Vagina (tissue), 2 donors: ENCODE measurements around the gene ATP5F1A. TPM values are rescaled to one million over a fixed set of nuclear protein-coding genes. Genes with fewer than 3 reads are reported as not detected.

Experiments used
- DNase-seq, 2 donors: peaks; one replicate each; pipeline ENCODE4 v3.0.0-alpha.2; 2017; ENCODE audit errors: extremely low spot score in 2 of 2
- H3K27ac ChIP-seq: fragments of 200-600 bp; sonication (generic); one replicate; pipeline ENCODE4 v1.5.1; 2019
- H3K27me3 ChIP-seq: fragments of 200-600 bp; sonication (generic); one replicate; pipeline ENCODE4 v1.5.1; 2019
- H3K36me3 ChIP-seq, 2 donors: fragments of 200-600 bp; sonication (generic); one replicate each; pipeline ENCODE4 v1.5.1; 2017 to 2019
- H3K4me1 ChIP-seq: fragments of 200-600 bp; sonication (generic); one replicate; pipeline ENCODE4 v1.5.1; 2019
- H3K4me3 ChIP-seq, 2 donors: fragments of 200-600 bp; sonication (generic); 1 replicate in 1 of 2; 2 replicates in 1 of 2; pipeline ENCODE4 v1.5.1; 2016 to 2019
- H3K9me3 ChIP-seq: fragments of 200-600 bp; sonication (generic); one replicate; pipeline ENCODE4 v1.5.1; 2019
- CTCF ChIP-seq, 3 experiments: fragments of 450-650 bp in 2 of 3; fragments of 200-600 bp in 1 of 3; sonication (generic) in 1 of 3; IDR thresholded peaks; one replicate each; pipeline ENCODE4 v1.5.1; 2017 to 2019; ENCODE audit warnings: antibody characterized with exemption in 3 of 3, mild to moderate bottlenecking in 2 of 3, moderate library complexity in 2 of 3
- POLR2A ChIP-seq, 2 donors: fragments of 450-650 bp; IDR thresholded peaks; one replicate each; pipeline ENCODE4 v1.6.1; 2017; ENCODE audit warnings: antibody characterized with exemption in 2 of 2, mild to moderate bottlenecking in 2 of 2, moderate library complexity in 2 of 2
- POLR2AphosphoS5 ChIP-seq, 2 donors: sonication (generic); formaldehyde crosslinking; IDR thresholded peaks; one replicate each; pipeline ENCODE4 v1.9.0; 2017; ENCODE audit warnings: antibody characterized with exemption in 2 of 2, mild to moderate bottlenecking in 2 of 2, low read depth in 1 of 2; ENCODE audit not compliant: insufficient read depth in 1 of 2
- intact Hi-C: fragments of 100-400 bp; cut with DNase I; formaldehyde crosslinking; loops from one replicate; pipeline ENCODE4 v1.15.1; 2023
- small RNA-seq: library from RNA; depleted of rRNA; stranded (forward); fragments of <200 nt; gene quantifications from one replicate; pipeline ENCODE3, GENCODE V24; 2016
- total RNA-seq: library from RNA; depleted of rRNA; stranded (reverse); fragments of >200 nt; gene quantifications from one replicate; pipeline ENCODE4 v1.2.3, GENCODE V29; 2016

Gene ATP5F1A
- total RNA-seq, 1 donor from 2014 or later: 247 TPM

- no peak overlapping the region for H3K4me3 ChIP-seq
Measured at GRCh38 chr18:46034230-46034629, 63.9 kb downstream of the ATP5F1A start.

GRCh38 chr18:46031741-46032140 lies 66.4 kb downstream of the ATP5F1A start:
- Histone ChIP-seq H3K27me3 (no peaks in the 10 kb centered on the region), H3K27ac (no peak overlapping the region), H3K4me3 (no peak overlapping the region), H3K4me1 (no peaks in the 10 kb centered on the region), H3K36me3 (no peaks in the 10 kb centered on the region), H3K9me3 (no peaks in the 10 kb centered on the region)
- DNase-seq: no peak
- intact Hi-C loops: no loop called here
- no peak for TF ChIP-seq CTCF (IDR thresholded peaks at IDR 0.05)
- no peak for TF ChIP-seq POLR2AphosphoS5 (IDR thresholded peaks at IDR 0.05; ENCODE audit: insufficient read depth in 1 of 2, low read depth in 1 of 2)
- TF ChIP-seq POLR2A (IDR thresholded peaks at IDR 0.05): no peak

More at GRCh38 chr18:46034230-46034629, 63.9 kb downstream of the ATP5F1A start:
- H3K4me1 ChIP-seq: no peaks in the 10 kb centered on the region
- no peak for TF ChIP-seq CTCF (IDR thresholded peaks at IDR 0.05)
- no peaks in the 10 kb centered on the region for H3K9me3 ChIP-seq
- no peaks in the 10 kb centered on the region for H3K36me3 ChIP-seq
- H3K27me3 ChIP-seq: no peaks in the 10 kb centered on the region
- no peak overlapping the region for H3K27ac ChIP-seq
- intact Hi-C loops: no loop called here
- DNase-seq: no peak

Small RNA genes lying within 50 kb of the gene (small RNA-seq; reads per million reads assigned to genes)
- gene RNU6-1278P (not detected), gene RNY4P37 (not detected)

Other genes with a start within 250 kb of the ATP5F1A start
- 29.5 TPM for gene EPG5, start 131.0 kb downstream of the ATP5F1A start, total RNA-seq
- gene PSTPIP2, start 26.0 kb downstream of the ATP5F1A start, total RNA-seq: 9.1 TPM
- 20.9 TPM for gene HAUS1, start 6.1 kb upstream of the ATP5F1A start, total RNA-seq